Endothelial cell of umbilical vein (primary cell): ENCODE results near the gene ANKRD34A. TPM values are rescaled to one million over a fixed set of nuclear protein-coding genes. Genes with fewer than 3 reads are reported as not detected.

Source experiments
- BruUV-seq: library from RNA; stranded (reverse); fragments of 400-500 nt; replicated peaks from 2 replicates; lab custom pipeline; 2021; lab: Mats Ljungman, UMichigan
- CTCF ChIA-PET: fragments of 300-600, 350-600 bp; sonication (Branson Sonifier 250); formaldehyde crosslinking; loops from one replicate; lab custom pipeline; 2021; ENCODE audit warnings: antibody characterized with exemption, inconsistent platforms; lab: Charles Lee
- POLR2A ChIA-PET: fragments of 300-600, 350-600 bp; sonication (Branson Sonifier 250); formaldehyde crosslinking; loops from one replicate; lab custom pipeline; 2021; ENCODE audit warnings: antibody characterized with exemption, inconsistent platforms; lab: Charles Lee
- DNase-seq: peaks from one replicate; pipeline ENCODE4 v3.0.0-alpha.2; 2011; ENCODE audit warnings: low read depth, low spot score
- FAIRE-seq: peaks from 2 replicates; lab custom pipeline; 2011; peaks lifted over from hg19 to GRCh38; lab: Jason Lieb, UNC
- H2AFZ ChIP-seq: 2 replicates; pipeline ENCODE4 v1.6.0; 2012; ENCODE audit warnings: low read depth, low read length, control low read depth, inconsistent platforms
- H3K27ac ChIP-seq: 2 replicates; pipeline ENCODE4 v1.5.1; 2011; ENCODE audit warnings: low read depth, mild to moderate bottlenecking, control low read depth, low read length, moderate library complexity; ENCODE audit not compliant: insufficient read depth
- H3K27me3 ChIP-seq, 2 experiments: 2 replicates each; pipeline versions ENCODE4 v1.6.0 to v1.6.1; 2011; ENCODE audit warnings: low read length in 2 of 2, mixed read lengths in 1 of 2; ENCODE audit not compliant: control insufficient read depth in 2 of 2, insufficient read depth in 2 of 2
- H3K36me3 ChIP-seq, 2 experiments: 2 replicates in 1 of 2; 3 replicates in 1 of 2; pipeline ENCODE4 v1.5.1; 2011; ENCODE audit warnings: low read length in 2 of 2, mild to moderate bottlenecking in 1 of 2, moderate library complexity in 1 of 2; ENCODE audit not compliant: control insufficient read depth in 2 of 2, insufficient read depth in 2 of 2; ENCODE audit errors: extremely low read depth in 1 of 2
- H3K4me1 ChIP-seq: 3 replicates; pipeline ENCODE4 v1.5.1; 2011; ENCODE audit warnings: mild to moderate bottlenecking, low read length; ENCODE audit not compliant: control insufficient read depth, insufficient read depth; ENCODE audit errors: extremely low read depth
- H3K4me2 ChIP-seq: 2 replicates; pipeline ENCODE4 v1.6.1; 2011; ENCODE audit warnings: low read length, control low read depth, mixed read lengths; ENCODE audit not compliant: insufficient read depth
- H3K4me3 ChIP-seq, 3 experiments: fragments of 200-600 bp in 1 of 3; sonication (generic), shearing (Covaris generic) in 1 of 3; replicated peaks in 1 of 3; 2 replicates each; pipeline ENCODE4 v1.5.1; 2011 to 2016; ENCODE audit warnings: control low read depth in 3 of 3, low read length in 3 of 3, mild to moderate bottlenecking in 2 of 3, inconsistent platforms in 1 of 3, low read depth in 1 of 3, moderate library complexity in 1 of 3; ENCODE audit not compliant: insufficient read depth in 1 of 3
- H3K79me2 ChIP-seq: 2 replicates; pipeline ENCODE4 v1.6.0; 2012; ENCODE audit warnings: low read length, inconsistent platforms; ENCODE audit not compliant: control insufficient read depth, insufficient read depth
- H3K9ac ChIP-seq: replicated peaks from 2 replicates; pipeline ENCODE3; 2011; ENCODE audit warnings: low read length, control low read depth; ENCODE audit not compliant: insufficient read depth; ENCODE audit errors: extremely low read depth
- H3K9me1 ChIP-seq: replicated peaks from 3 replicates; pipeline ENCODE4 v1.6.0; 2011; ENCODE audit warnings: mild to moderate bottlenecking, low read length; ENCODE audit not compliant: control insufficient read depth, insufficient read depth; ENCODE audit errors: extremely low read depth
- H3K9me3 ChIP-seq: replicated peaks from 2 replicates; pipeline ENCODE4 v1.5.1; 2012; ENCODE audit warnings: low read length, inconsistent platforms; ENCODE audit not compliant: control insufficient read depth, insufficient read depth
- H4K20me1 ChIP-seq: replicated peaks from 2 replicates; pipeline ENCODE3; 2011; ENCODE audit warnings: mild to moderate bottlenecking, low read length; ENCODE audit not compliant: control insufficient read depth, insufficient read depth; ENCODE audit errors: extremely low read depth
- EZH2 ChIP-seq: IDR thresholded peaks from 2 replicates; pipeline ENCODE4 v1.6.1; 2012; ENCODE audit warnings: borderline replicate concordance, low read depth, mild to moderate bottlenecking, moderate library complexity, low read length, inconsistent platforms; ENCODE audit not compliant: severe bottlenecking
- FOS ChIP-seq: IDR thresholded peaks from 2 replicates; pipeline ENCODE4 v1.6.1; 2011; ENCODE audit warnings: mild to moderate bottlenecking, low read length, moderate library complexity, borderline replicate concordance; ENCODE audit not compliant: insufficient read depth
- GATA2 ChIP-seq: IDR thresholded peaks from 2 replicates; pipeline ENCODE4 v1.7.0; 2011; ENCODE audit warnings: low read depth, mild to moderate bottlenecking, moderate library complexity, mixed read lengths, low read length; ENCODE audit not compliant: insufficient read length, insufficient read depth
- JUN ChIP-seq: IDR thresholded peaks from 2 replicates; pipeline ENCODE4 v1.6.1; 2011; ENCODE audit warnings: borderline replicate concordance, low read depth; ENCODE audit not compliant: insufficient read length, insufficient read depth
- MYC ChIP-seq: IDR thresholded peaks from one replicate; pipeline ENCODE4 v1.6.1; 2011; ENCODE audit warnings: mild to moderate bottlenecking, low read depth, low read length
- POLR2A ChIP-seq: IDR thresholded peaks from 2 replicates; pipeline ENCODE4 v1.6.1; 2012; ENCODE audit warnings: low read depth, mild to moderate bottlenecking, control low read depth, low read length
- POLR2AphosphoS5 ChIP-seq: IDR thresholded peaks from 2 replicates; pipeline ENCODE4 v1.6.1; 2012; ENCODE audit warnings: low read depth, mild to moderate bottlenecking, control low read depth, low read length, moderate library complexity; ENCODE audit not compliant: insufficient read depth
- dilution Hi-C: fragments of 300-500 bp; cut with MboI; formaldehyde crosslinking; loops from one replicate; pipeline ENCODE4 v1.15.0; 2019; ENCODE audit warnings: low sequenced_read_pairs; ENCODE audit not compliant: extremely low pct_ligation_motif_present
- intact Hi-C: fragments of 100-400 bp; cut with micrococcal nuclease; formaldehyde crosslinking; loops from one replicate; pipeline ENCODE4 v1.10.0; 2022
- polyA plus RNA-seq, 4 experiments: library from polyadenylated mRNA; depleted of rRNA in 3 of 4; stranded (reverse) in 3 of 4; unstranded in 1 of 4; fragments of >200 nt; gene quantifications; 2 replicates each; pipeline versions ENCODE4 v1.2.1 to v1.2.3, GENCODE V29; 2011 to 2012; ENCODE audit warnings: missing spikeins in 1 of 4
- total RNA-seq: library from RNA; stranded (reverse); gene quantifications from 2 replicates; pipeline ENCODE4 v1.2.3, GENCODE V29; 2021
- TF ChIP-seq, protein P1 (sequence below): IDR thresholded peaks from 2 replicates; pipeline ENCODE4 v1.6.1; 2011; ENCODE audit not compliant: insufficient read depth, insufficient read length
- TF ChIP-seq, protein P2 (sequence below), 2 donors: IDR thresholded peaks; 1 replicate in 1 of 2; 2 replicates in 1 of 2; pipeline ENCODE4 v1.5.1; 2011; ENCODE audit warnings: low read length in 2 of 2, mild to moderate bottlenecking in 2 of 2, moderate library complexity in 2 of 2, control low read depth in 1 of 2, inconsistent platforms in 1 of 2, low read depth in 1 of 2; ENCODE audit not compliant: insufficient read depth in 1 of 2; ENCODE audit errors: extremely low read depth in 1 of 2

Gene ANKRD34A
- total and polyA plus RNA-seq, 2 donors (not counting 3 experiments of a cell fraction or from before 2014, with no cell fraction given) = 0.24 to 0.43 TPM

DNA sequence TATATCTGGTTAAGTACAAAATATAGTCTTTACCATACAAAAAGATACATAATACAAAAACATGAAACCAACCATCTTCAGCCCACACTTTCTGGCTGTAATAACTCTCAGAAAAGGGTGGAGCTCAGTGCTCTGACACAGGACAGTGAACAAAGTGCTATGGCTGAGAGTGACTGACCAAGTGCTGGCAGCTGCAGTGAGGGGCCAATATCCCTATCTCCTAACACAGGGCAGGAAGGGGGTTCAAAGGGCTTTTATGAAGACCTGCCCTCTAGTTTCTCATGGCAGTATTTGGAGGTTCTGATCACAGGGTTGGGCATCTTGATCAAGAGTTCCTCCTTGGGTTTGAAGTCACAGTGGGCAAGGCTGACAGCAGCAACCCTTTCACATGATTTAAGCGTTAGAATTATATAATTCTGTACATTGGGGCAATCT is 28.1 kb upstream of the ANKRD34A start:
- no peaks in the 10 kb centered on the region for H4K20me1 ChIP-seq
- H3K27ac ChIP-seq = no peak overlapping the region
- peaks cover 2 to 16% of the 10 kb centered on the region in 2 experiments for H3K36me3 ChIP-seq
- H3K4me1 ChIP-seq = peaks cover 12% of the 10 kb centered on the region
- dilution Hi-C loops = no loop called here
- no peaks in the 10 kb centered on the region for H3K9me1 ChIP-seq
- no peak overlapping the region for H2AFZ ChIP-seq
- ChIA-PET CTCF (interaction anchor here (10.4 to 20.0 kb wide), 2 partner anchors 13 to 14 kb away, joined by 87 to 496 read pairs; no protein-coding TSS in a partner anchor), POLR2A (no interaction called here)
- no peak overlapping the region for H3K4me2 ChIP-seq
- H3K79me2 ChIP-seq = peaks cover 10% of the 10 kb centered on the region
- DNase-seq = no peak
- BruUV-seq = no TSS peak
- H3K4me3 ChIP-seq = no peak overlapping the region
- TF ChIP-seq JUN (no peak), POLR2A (no peak), MYC (no peak), FOS (no peak), EZH2 (no peak), GATA2 (no peak), POLR2AphosphoS5 (no peak)
- TF ChIP-seq, protein P1, sequence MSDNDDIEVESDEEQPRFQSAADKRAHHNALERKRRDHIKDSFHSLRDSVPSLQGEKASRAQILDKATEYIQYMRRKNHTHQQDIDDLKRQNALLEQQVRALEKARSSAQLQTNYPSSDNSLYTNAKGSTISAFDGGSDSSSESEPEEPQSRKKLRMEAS = no peak
- TF ChIP-seq, protein P2, sequence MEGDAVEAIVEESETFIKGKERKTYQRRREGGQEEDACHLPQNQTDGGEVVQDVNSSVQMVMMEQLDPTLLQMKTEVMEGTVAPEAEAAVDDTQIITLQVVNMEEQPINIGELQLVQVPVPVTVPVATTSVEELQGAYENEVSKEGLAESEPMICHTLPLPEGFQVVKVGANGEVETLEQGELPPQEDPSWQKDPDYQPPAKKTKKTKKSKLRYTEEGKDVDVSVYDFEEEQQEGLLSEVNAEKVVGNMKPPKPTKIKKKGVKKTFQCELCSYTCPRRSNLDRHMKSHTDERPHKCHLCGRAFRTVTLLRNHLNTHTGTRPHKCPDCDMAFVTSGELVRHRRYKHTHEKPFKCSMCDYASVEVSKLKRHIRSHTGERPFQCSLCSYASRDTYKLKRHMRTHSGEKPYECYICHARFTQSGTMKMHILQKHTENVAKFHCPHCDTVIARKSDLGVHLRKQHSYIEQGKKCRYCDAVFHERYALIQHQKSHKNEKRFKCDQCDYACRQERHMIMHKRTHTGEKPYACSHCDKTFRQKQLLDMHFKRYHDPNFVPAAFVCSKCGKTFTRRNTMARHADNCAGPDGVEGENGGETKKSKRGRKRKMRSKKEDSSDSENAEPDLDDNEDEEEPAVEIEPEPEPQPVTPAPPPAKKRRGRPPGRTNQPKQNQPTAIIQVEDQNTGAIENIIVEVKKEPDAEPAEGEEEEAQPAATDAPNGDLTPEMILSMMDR (IDR thresholded peaks at IDR 0.05; ENCODE audit: extremely low read depth in 1 of 2, insufficient read depth in 1 of 2, low read depth in 1 of 2, low read length in 2 of 2) = no peak
- H3K27me3 ChIP-seq = no peaks in the 10 kb centered on the region
- FAIRE-seq = no peak
- intact Hi-C loops = no loop called here
- H3K9ac ChIP-seq = no peak overlapping the region
- no peaks in the 10 kb centered on the region for H3K9me3 ChIP-seq
